ENCODE data around the gene TEX19. TPM values are rescaled to one million over a fixed set of nuclear protein-coding genes. Genes with fewer than 3 reads are reported as not detected.

The TEX19 gene
- total and polyA plus RNA-seq, 4 donors, result 0.03 TPM; not detected in 3

DNA sequence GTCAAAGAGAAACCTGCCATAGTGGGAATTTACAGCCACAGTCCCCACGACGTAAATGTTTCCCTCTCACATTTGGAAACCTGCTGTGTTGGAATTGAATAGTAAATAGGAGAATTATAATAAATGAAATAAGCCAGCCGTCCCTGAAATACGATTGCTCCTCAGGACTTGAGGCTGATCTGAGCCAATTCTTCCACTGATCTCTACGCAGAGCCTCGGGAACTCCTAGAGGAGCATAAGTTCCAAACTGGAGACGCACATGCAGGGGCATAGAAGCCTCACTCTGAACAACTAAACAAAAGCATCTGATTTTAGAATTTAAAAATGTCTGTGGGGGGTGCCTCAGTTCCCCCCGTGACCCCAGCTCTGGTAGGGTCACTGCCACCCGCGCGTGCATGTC lies 10.2 kb upstream of the TEX19 start:
- no peak overlapping the region for H3K9ac ChIP-seq (ENCODE audit: insufficient read depth in 1 of 2, low read length in 2 of 2)
- peaks cover 0 to 4% (median 0%) of the 10 kb centered on the region in 3 donors for H3K27me3 ChIP-seq (ENCODE audit: control insufficient read depth in 3 of 3, insufficient read depth in 3 of 3, low read length in 2 of 3)
- TF ChIP-seq, protein P1, sequence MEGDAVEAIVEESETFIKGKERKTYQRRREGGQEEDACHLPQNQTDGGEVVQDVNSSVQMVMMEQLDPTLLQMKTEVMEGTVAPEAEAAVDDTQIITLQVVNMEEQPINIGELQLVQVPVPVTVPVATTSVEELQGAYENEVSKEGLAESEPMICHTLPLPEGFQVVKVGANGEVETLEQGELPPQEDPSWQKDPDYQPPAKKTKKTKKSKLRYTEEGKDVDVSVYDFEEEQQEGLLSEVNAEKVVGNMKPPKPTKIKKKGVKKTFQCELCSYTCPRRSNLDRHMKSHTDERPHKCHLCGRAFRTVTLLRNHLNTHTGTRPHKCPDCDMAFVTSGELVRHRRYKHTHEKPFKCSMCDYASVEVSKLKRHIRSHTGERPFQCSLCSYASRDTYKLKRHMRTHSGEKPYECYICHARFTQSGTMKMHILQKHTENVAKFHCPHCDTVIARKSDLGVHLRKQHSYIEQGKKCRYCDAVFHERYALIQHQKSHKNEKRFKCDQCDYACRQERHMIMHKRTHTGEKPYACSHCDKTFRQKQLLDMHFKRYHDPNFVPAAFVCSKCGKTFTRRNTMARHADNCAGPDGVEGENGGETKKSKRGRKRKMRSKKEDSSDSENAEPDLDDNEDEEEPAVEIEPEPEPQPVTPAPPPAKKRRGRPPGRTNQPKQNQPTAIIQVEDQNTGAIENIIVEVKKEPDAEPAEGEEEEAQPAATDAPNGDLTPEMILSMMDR (IDR thresholded peaks at IDR 0.05; ENCODE audit: control extremely low read depth, extremely low read depth), result no peak
- 70 to 83% methylated on average over 11 of the region's 11 CpGs for WGBS, 2 donors
- ATAC-seq (ENCODE audit: insufficient read depth, low FRiP score) (no peak), DNase-seq (no peak)
- no peak overlapping the region for H3K27ac ChIP-seq (ENCODE audit: low read depth in 1 of 2, low read length in 1 of 2)
- no peaks in the 10 kb centered on the region for H3K9me3 ChIP-seq (ENCODE audit: control insufficient read depth in 4 of 4, insufficient read depth in 3 of 4, low read length in 3 of 4)
- no peaks in the 10 kb centered on the region for H3K36me3 ChIP-seq (ENCODE audit: control insufficient read depth in 4 of 4, insufficient read depth in 4 of 4, low read length in 4 of 4)
- no peak overlapping the region for H3K4me3 ChIP-seq
- H3K4me1 ChIP-seq (ENCODE audit: control insufficient read depth in 5 of 5, insufficient read depth in 5 of 5, low read length in 5 of 5), result peaks cover 0 to 15% (median 4%) of the 10 kb centered on the region in 5 donors

DNA sequence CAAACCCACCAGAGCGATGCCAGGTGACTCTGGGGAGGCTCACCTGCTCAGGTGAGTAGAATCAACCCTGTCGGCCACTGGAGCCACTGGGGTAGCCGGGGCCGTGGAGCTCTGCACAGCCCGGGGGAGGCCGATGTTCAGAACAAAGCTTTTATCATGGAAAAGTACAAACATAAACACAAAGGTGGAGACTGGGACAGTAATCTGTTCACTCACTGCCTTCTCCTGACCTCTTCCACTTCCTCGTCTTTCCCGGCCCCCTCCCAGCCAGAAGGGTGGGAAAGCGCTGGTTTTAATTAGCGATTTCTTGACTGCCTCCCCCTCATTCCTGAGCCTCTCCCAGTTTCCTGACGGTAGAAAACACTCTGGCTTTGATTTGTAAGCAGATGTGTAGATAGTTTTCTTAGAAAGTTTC lies 9.8 kb upstream of the TEX19 start:
- H3K27ac ChIP-seq (ENCODE audit: low read depth in 1 of 2, low read length in 1 of 2), result no peak overlapping the region
- no peak overlapping the region for H3K4me3 ChIP-seq
- 38 to 75% methylated on average over 11 of the region's 11 CpGs for WGBS, 2 donors
- peaks cover 0 to 4% (median 0%) of the 10 kb centered on the region in 3 donors for H3K27me3 ChIP-seq (ENCODE audit: control insufficient read depth in 3 of 3, insufficient read depth in 3 of 3, low read length in 2 of 3)
- no peaks in the 10 kb centered on the region for H3K36me3 ChIP-seq (ENCODE audit: control insufficient read depth in 4 of 4, insufficient read depth in 4 of 4, low read length in 4 of 4)
- H3K9ac ChIP-seq (ENCODE audit: insufficient read depth in 1 of 2, low read length in 2 of 2), result no peak overlapping the region
- DNase-seq, result no peak
- H3K4me1 ChIP-seq (ENCODE audit: control insufficient read depth in 5 of 5, insufficient read depth in 5 of 5, low read length in 5 of 5), result peaks cover 0 to 15% (median 4%) of the 10 kb centered on the region in 5 donors
- no peaks in the 10 kb centered on the region for H3K9me3 ChIP-seq (ENCODE audit: control insufficient read depth in 4 of 4, insufficient read depth in 3 of 4, low read length in 3 of 4)
- no peak for ATAC-seq (ENCODE audit: insufficient read depth, low FRiP score)
- TF ChIP-seq, protein P1 (IDR thresholded peaks at IDR 0.05; ENCODE audit: control extremely low read depth, extremely low read depth), result no peak

DNA sequence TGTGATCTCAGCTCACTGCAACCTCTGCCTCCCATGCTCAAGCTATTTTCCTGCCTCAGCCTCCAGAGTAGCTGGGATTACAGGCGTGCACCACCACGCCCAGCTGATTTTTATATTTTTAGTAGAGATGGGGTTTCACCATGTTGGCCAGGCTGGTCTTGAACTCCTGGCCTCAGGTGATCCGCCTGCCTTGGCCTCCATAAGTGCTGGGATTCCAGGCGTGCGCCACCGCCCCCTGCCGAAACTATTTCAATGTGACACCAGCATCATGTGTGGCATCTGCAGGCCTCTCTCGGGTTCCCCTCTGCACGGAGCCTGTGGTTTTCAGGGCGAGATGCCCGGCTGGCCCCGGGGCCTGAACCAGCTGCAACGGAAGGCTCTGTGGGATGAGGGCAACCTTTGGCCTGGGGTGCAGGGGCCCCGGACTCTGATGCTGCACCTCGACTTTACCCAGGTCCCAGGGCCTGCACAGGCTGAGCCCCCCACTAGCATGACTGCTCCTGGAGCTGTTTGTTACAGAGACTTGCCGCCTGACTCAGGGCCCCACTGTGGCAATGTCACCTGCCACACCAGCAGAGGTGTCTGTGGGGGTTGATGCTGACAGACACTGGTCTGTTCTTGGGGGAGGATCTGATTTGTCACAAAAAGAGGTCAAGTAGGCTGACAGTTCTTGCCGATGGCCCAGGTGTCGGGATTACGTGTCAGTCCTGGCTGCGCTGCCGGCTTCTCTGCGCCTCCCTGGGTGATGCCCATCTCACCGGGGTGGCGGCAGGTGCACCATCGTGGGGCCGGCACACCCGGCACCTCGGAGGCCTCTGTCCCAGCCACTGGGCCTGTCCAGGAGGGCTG lies 8.6 kb upstream of the TEX19 start:
- ATAC-seq (ENCODE audit: insufficient read depth, low FRiP score) (no peak), DNase-seq (no peak)
- Histone ChIP-seq H3K27me3 (ENCODE audit: control insufficient read depth in 3 of 3, insufficient read depth in 3 of 3, low read length in 2 of 3) (peaks cover 0 to 4% (median 0%) of the 10 kb centered on the region in 3 donors), H3K27ac (ENCODE audit: low read depth in 1 of 2, low read length in 1 of 2) (no peak overlapping the region), H3K9me3 (ENCODE audit: control insufficient read depth in 4 of 4, insufficient read depth in 3 of 4, low read length in 3 of 4) (no peaks in the 10 kb centered on the region), H3K4me3 (no peak overlapping the region), H3K36me3 (ENCODE audit: control insufficient read depth in 4 of 4, insufficient read depth in 4 of 4, low read length in 4 of 4) (no peaks in the 10 kb centered on the region), H3K4me1 (ENCODE audit: control insufficient read depth in 5 of 5, insufficient read depth in 5 of 5, low read length in 5 of 5) (peaks cover 0 to 7% (median 4%) of the 10 kb centered on the region in 5 donors), H3K9ac (ENCODE audit: insufficient read depth in 1 of 2, low read length in 2 of 2) (no peak overlapping the region)
- TF ChIP-seq, protein P1 (IDR thresholded peaks at IDR 0.05; ENCODE audit: control extremely low read depth, extremely low read depth), result no peak
- WGBS, 2 donors, result 84 to 85% methylated on average over 28 of the region's 28 CpGs

Measured in lung (tissue), 12 donors.